ENCODE measurements around the gene IRGC.

- TF ChIP-seq REST (IDR thresholded peaks at IDR 0.05; ENCODE audit: insufficient read depth in 1 of 2, low read depth in 2 of 2, low read length in 2 of 2): no peak
- no peak for TF ChIP-seq TAF1 (IDR thresholded peaks at IDR 0.05; ENCODE audit: borderline replicate concordance, insufficient read depth, low read length)
- no peak for TF ChIP-seq POLR2AphosphoS5 (IDR thresholded peaks at IDR 0.05; ENCODE audit: low read depth, low read length)
- TF ChIP-seq FOXP2 (optimal IDR thresholded peaks at IDR 0.05; ENCODE audit: borderline replicate concordance, extremely low read depth, extremely low read length, insufficient read depth): no peak
Observed at GRCh38 chr19:43694553-43694952, 21.3 kb upstream of the IRGC start.
